Hippocampal formation (tissue), 2 donors: Measurements from ENCODE around the gene PSMG3.
"Not testable (repeated sequence)": the region's sequence is repeated elsewhere in the genome, so short reads cannot be mapped to it uniquely, and the experiment has no call there.

Experiments used
- DNase-seq, 2 donors: peaks; one replicate each; lab custom pipeline; 2025; lab: John Stamatoyannopoulos, UW

Gene PSMG3

DNA sequence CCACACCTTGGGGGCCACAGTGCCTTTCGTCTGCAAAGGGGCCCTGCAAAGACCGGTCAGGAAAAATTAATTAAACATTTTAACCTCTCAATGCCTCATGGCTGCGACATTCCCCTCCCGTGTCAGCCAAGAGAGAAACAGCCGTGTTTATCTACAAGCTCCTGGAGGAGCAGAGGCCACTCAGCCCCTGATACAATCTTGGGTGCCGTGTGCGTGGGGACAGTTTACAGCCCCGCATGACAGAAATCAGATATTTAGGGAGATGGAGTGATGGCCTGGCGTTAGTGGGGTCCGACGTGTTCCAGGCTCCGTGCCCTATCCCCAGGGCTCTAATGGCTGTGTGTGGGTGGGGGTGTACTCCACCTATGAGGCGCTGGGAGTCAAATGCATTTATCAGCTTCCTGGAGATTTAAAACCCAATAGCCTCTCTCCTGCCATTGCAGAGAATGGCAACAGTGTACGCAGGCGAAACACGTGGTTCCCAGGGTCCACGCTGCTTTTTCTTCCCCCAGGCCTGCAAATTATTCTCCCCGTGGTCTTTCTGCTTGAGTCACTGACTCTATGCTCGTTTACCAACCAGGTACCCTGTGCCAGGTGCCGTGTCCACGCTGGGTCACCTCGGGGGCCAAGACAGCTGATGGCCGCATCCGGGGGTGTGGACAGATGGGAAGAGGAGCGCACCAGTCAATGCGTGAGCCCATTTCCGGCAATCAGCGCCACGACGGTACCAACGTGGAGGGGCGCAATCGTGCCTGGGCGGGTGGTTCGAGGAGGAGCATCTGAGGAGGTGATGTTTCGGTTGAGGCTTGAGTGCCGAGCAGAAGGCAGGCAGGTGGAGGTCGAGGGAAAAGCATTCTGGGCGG lies 26.6 kb upstream of the PSMG3 start:
- no peak for DNase-seq

DNA sequence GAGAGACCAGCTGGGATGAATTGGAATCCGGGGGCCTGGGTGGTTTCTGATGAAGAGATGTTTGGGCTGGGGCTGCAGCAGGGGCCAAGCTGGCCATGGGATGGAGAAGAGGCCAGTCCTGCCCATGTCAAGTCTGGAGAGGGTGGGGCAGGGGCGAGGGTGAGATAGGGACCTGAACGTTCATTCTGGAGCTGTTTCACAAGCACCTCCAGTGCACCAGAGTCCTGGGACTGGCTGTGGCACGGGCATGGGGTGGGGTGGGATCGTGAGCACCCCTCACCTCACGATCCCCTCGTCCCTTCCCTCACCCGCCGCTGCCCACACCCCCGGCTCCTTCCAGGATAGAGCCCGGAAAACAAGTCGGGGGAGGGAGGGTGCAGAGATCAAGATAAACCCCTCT lies 25.8 kb upstream of the PSMG3 start:
- no peak for DNase-seq

DNA sequence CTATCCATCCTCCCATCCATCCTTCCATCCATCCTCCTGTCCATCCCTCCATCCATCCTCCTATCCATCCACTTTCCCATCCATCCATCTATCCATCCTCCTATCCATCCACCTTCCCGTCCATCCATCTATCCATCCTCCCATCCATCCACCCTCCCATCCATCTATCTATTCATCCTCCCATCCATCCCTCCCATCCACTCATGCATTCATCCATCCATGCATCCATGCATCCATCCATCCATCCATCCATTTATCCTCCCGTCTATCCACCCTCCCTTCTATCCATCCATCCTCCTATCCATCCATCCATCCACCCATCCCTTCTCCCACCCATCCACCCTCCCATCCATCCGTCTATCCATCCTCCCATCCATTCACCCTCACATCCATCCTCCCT lies 25.2 kb upstream of the PSMG3 start:
- no peak for DNase-seq

DNA sequence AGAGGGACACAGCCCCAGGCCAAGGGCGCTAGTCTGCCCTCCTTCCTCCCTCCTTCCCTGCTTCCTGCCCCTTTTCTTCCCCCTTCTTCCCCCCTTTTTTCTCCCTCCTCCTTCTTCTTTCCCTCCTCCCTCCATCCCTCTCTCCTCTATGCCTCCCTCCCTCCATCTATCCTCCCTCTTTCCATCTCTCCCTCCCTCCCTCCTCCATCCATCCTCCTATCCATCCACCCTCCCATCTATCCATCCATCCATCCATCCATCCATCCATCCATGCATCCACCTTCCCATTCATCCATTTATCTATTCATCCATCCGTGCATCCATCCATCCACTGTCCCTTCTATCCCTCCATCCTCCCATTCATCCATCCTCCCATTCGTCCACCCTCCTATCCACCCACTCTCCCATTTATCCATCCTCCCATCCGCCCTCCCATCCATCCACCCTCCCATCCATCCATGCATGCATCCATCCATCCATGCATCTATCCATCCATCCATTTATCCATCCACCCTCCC lies 24.1 kb upstream of the PSMG3 start:
- DNase-seq, result no peak

DNA sequence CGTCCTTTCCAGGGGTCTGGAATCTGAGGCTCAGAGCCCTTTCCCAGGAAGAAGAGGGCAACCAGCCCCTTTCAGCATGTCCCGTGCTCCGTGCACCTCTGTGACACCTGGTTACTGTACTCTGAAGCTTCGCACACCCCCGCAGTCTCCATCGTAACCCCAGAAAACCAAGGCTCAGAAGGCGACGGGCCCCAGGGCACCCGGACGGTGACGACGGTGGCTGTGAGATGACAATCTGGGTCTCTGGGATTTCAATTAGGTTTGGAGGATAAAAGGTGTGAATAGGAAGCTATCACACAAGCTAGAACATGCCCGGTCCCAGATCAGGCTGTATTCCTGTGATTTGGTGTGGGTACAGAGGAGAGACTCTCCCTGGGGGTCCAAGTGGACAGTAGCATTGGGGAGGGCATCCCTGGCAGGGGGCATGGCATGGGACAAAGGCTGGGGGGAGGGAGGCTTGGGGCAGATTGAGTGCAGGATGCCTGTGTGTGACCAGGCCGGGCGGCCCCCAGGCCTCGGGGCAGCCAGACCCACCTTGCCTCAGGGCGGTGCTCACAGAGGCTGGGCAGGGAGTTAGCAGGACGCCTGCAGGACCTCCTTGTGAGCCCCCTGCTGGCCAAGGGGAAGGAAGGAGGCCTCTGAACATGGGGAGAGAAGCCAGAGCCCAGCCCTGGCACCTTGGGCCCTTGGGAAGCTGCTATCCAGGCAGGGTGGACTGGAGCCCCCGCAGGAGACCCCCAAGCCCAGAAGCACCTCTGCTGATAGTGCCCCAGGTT lies 23.4 kb upstream of the PSMG3 start:
- no peak for DNase-seq

DNA sequence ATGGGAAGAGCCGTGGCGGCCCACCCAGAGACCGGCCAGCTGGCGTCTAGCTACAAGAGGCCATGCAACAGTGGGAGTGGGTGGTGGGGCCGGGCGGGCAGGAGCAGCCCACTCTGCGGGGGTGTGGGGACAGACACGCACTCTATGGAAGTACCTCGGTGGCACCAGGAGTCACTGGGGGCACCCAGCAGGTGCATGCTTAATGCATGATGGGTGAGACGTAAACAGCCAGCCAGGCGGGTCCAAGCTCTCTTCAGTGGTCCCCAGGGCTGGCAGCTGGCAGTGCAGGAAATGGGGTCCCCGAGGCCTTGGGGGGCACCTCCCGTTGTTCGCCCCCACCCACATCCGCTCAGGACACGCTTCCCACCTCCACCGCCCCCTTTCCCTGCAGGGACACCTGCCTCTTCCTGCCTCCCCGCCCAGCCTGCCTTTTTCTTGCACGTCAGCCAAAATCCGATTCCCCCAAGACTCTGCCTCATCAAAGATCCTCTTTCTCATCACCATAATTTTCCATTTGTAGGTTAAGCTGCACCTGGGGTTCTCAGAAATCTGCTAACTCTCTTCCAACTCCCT lies 22.6 kb upstream of the PSMG3 start:
- DNase-seq, result no peak

DNA sequence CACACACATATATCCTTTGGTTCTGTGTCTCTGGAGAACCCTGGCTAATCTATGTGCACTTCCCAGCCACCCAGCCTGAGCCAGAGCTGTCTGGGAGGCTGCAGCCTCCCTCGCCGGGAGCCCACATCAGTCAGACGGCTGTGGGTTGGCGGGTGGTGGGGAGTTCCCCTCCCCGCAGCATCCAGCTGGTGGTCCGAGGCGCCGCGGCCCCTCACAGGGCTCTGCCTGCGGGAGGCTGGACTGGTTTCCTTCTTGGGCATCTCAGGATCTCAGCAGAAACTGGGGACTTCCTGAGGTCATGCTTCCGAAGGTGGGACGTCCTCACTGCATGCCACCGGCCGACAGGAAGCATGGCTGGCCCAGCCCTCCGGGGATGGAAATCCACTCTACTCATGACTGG lies 22.0 kb upstream of the PSMG3 start:
- DNase-seq, result no peak

DNA sequence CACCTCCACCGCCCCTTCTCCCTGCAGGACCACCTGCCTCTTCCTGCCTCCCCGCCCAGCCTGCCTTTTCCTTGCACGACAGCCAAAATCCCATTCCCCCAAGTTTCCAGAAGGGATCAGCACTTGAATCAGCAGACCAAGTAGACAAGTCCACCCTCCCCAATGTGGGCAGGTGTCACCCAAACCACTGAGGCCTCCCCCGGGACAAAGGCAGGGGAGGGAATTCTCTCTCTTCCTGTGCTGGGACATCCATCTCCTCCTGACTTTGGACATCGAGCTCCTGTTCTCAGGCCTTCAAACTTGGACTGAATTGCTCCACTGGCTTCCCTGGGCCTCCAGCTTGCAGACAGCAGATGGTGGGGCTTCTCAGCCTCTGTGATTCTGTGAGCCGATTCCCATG lies 21.6 kb upstream of the PSMG3 start:
- no peak for DNase-seq

DNA sequence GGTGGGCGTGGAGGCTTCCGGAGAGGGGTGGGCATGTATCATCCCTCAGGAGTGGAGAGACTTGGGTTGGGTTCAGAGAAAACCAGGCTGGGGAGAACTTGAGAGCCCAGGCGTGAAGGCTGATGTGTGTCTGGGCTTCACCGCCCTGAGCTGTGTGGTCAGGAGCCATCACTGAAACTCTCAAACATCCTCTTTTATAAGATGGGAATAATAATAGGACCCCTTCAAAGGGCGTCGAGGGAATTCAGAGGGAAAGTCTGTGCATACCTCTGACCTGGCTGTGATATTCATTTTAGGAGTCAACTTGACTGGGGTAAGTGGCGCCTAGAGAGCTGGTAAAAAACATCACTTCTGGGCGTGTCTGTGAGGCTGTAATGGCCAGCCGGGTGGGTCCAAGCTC lies 21.1 kb upstream of the PSMG3 start:
- DNase-seq, result no peak

DNA sequence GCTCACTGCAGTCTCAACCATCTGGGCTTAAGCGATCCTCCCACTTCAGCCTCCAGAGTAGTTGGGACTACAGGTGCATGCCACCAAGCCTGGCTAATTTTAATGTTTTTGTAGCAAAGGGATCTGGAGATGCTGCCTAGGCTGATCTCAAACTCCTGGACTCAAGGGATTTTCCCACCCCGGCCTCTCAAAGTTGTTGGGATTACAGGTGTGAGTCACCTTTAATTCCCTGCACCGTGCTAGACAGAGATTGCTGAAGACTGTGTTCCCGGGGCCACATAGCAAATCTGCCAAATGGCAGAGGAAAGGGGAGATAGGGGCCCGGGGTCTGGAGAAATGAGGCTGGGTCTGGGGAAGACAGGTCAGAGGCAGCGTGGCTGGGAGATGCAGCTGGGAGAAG lies 20.6 kb upstream of the PSMG3 start:
- no peak for DNase-seq

DNA sequence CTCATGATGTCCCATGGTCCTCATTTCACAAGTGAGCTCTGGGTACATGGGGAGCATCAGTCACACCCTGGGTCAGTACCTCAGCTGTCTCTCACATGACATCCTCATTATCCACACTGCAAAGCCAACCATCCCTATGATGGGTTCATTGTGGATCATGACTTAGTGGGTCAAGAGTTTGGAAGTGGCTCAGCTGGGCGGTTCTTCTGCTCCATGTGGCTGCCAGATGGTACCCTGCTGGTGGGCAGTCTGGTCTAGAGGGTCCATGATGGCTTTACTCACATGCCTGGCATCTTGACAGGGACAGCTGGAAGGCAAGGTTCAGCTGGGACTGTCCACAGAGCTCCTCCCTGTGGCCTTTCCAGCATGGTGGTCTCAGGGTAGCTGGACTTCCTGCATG lies 19.1 kb upstream of the PSMG3 start:
- DNase-seq, result no peak

DNA sequence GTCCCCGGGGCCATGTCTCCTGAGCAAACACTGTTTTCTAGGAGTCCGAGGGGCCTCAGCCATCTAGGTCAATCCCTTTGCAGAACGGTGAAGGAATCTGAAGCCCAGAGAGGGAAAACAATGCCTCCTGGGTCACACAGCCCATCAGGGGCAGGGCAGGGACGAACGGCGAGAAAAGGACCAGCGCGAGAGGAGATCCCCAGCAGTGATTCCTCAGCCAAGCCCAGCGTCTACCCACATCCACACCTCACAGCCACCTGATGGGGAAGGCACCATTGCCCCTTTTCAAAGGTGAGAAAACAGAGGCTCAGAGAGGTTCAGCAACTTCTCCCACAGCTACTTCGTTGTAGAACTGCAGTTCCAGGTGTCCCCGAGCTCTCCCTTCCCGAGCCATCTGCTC lies 17.9 kb upstream of the PSMG3 start:
- no peak for DNase-seq

DNA sequence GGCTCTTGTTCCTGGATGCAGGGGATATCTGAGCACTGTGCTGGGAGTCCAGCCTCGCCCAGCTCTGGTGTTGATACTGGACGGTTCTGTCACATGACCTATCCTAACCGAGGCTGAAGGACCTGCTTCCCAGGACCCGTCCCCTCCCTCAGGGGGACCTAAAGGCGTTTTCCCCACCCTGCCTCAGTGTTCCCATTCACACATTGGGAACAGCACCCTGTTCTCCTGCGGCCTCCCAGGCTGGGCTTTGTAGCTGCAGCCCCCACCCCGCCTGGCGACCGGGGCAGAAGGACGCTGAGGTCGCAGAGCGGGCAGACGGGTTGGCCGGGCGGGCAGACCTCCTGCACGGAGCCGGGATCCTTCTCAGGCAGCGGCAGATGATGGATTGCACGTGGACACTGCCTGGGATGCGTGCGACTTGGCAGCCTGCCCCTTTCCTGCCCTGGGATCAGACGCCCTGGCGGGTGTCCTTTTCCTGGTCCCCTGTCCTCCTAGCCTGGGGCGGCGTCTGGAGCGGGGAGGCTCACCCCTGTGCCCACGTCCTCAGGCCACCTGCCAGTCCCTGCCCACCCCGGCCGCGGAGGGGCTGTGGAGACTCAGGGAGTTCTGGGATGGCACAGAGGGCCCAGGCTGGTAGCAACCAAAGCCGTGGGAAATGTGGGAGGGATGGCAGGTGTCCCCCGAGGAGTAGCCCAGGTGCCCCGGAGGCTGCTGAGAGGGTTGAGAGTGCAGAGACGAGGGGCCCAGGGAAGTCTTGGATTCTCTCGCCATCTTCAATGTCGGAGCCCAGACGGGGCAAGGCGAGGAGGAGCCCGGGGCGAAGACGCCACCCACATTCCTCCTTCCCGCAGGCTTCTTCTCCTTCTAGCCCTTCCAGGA lies 17.2 kb upstream of the PSMG3 start:
- DNase-seq, result no peak

DNA sequence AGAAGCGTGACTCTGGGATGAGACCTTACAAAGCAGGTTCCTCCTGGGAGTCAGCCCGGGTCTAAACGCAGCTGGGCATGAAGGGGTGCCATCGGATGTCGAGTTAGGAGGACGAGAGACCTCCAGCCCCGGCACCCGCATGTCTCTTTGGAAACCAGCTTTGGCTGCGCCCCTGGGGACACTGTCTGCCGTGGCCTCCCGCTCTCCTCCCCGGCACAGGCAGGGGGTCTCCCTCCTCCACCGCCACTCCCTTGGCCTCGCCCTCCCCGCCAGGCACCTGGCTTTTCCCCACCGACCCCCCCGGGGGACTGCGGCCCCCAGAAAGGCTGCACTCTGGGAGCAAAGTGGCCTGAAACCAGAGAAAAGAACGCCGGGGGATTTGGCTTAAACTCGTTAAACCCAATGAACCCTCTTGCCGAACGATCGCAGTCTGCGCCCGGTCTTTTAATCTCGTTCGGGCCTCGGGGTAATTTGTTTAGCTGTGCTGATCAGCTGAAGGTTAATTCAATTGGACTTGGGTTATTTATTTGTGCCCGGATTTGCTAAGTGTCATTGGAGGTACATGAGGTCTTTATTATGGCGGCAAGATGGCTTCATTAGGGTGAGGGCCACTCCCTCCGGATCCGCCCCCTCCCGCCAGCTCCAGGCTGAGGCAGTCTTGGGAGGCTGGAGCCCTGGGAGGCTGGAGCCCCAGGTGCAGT lies 16.4 kb upstream of the PSMG3 start:
- no peak for DNase-seq

DNA sequence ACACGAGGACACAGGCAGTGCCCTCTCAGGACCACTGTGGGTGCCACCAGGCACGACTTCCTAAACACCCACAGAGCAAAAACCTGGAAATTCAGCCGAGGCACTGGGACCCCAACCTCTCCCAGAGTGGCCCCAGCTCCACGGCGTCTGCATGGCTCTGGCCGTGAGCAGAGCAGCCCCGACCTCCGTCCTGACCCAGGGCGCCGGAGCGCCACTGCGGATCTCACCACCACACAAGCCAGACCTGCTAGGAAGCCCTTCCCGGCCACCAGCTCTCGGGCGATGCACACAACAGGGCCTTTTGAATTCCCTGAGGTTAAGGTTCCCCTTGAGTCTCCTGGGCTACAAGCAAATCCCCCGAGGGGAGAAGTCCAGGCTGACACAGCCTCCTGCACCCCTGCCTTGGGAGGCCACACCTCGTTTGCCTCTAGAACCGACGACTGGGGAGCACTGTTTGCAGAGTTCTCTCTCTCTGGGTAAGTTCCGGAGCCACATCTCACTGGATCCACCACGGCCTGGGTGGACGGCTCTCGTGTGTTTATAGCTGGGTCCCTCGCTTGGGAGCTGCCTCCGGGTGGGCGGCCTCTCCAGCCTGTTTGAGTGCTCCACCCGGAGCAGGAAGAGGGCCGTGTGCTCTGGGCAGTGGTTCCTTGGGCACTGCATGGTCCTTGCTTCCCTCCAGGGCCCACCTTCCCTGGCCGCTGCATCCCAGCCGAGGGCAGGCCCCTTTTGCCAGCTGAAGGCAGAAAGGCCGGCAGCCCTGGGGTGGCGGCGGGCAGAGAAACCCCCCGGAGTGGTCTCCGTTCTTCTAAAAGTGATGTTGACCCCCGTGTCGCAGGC lies 15.5 kb upstream of the PSMG3 start:
- no peak for DNase-seq

DNA sequence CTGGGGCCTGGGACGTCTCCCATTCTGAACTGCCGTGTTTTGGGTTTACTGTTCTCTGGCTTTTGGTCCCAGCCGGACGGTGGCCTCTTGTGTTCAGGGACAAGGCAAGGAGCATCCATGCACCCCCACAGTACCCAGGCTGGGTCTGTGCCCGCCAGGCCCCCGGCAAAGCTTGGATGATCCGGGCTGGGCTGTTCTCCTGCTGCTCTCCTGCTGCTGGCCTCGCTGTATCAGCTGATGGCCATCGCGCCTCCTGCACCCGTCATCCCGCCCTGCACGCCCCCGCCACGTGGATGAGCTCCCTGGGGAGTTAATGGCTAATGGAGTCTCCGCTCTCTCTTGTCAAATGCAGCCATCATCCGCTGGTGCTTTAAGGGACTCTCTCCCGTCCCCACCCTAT lies 14.9 kb upstream of the PSMG3 start:
- no peak for DNase-seq

DNA sequence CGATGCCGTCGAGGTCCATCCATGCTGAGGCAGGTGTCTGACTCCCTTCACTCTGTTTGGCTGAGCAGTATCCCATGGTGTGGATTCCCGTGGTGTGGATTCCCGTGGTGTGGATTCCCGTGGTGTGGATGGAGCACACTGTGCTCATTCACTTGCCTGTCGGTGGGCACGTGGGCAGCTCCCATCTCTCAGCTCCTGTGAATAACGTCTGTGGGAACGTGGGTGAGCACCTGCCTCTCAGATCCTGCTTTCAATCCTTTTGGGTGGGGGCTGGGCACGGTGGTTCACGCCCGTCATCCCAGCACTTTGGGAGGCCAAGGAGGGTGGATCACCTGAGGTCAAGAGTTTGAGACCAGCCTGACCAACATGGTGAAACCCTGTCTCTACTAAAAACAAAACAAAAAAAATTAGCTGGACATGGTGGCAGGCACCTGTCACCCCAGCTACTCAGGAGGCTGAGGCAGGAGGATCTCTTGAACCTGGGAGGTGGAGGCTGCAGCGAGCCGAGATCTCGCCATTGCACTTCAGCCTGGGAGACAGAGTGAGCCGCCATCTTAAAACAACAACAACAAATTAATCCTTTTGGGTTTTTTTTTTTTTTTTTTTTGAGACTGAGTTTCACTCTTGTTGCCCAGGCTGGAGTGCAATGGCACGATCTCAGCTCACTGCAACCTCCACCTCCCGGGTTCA lies 13.6 kb upstream of the PSMG3 start:
- not testable (repeated sequence) for DNase-seq

DNA sequence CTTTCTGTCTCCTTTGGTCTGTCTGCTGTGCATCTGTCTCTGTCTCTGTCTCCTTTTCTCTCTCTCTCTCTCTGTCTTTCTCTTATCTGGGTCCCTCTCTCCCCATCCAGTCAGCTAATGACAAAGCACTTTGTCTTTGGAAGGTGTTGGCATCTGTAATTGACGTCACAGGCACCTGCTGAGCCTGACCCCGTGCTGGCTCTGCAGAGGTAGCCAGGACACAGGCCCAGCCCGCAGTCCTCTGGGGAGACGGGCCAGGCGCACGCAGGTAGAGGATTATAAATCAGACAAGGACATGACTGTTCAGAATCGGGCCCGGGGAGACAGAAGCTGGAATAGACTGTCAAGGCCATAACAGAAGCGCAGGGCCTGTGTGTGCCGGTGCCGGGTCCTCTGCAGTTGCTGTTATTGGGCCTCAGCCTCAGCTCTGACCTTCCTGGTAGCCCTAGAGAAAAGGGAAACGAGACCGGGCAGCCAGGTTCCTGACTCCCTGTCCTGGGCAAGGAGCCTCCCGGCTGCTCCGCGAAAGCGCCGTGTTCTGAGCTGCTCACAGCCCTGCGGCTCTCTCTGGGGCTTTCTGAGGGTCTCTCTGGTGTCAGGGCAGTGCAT lies 10.7 kb upstream of the PSMG3 start:
- no peak for DNase-seq
